ENCODE data around the gene HDX.
"Not testable (repeated sequence)": the region's sequence is repeated elsewhere in the genome, so short reads cannot be mapped to it uniquely, and the experiment has no call there.

HDX gene

GRCh38 chrX:84339507-84340364 lies 162.5 kb downstream of the HDX start:
- peak; percentile 18 for DNase-seq

GRCh38 chrX:84336646-84337045 lies 165.6 kb downstream of the HDX start:
- peak; percentile 23 for DNase-seq

GRCh38 chrX:84335121-84335520 lies 167.1 kb downstream of the HDX start:
- no peak for DNase-seq

DNA sequence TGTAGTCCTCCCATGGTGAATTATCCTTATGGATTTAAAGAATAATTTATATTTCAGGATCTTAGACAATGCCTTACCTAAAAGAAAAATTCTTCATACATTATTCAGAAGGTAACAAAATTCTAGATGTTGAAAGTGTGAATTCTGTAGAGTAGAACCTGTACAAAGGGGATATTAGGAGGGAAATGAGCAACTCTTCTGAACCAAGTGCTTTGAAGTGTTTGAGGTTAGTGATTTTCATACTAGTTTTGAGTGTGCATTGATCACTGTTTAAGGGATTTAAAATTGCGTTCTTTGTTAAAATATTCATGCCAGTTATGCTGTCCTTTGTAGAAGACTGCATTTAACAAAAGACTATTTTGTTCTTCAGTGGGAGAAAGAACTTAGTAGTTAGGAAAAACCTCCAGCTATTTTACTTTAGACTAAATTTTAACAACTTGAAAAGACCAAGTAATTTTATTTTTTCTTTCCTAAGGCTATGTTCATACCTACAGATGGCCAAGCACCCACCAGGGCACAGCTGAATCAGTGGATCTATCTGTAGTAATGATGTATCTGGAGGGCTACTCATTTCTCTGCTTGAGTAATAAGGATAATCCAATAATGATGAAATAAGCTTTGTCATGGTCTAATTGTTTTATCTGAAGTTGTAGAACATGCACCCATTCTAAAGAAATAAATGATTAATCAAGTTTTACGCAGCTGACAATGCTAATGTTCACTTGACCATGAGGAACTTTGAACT lies 180.0 kb downstream of the HDX start:
- no peak for DNase-seq

DNA sequence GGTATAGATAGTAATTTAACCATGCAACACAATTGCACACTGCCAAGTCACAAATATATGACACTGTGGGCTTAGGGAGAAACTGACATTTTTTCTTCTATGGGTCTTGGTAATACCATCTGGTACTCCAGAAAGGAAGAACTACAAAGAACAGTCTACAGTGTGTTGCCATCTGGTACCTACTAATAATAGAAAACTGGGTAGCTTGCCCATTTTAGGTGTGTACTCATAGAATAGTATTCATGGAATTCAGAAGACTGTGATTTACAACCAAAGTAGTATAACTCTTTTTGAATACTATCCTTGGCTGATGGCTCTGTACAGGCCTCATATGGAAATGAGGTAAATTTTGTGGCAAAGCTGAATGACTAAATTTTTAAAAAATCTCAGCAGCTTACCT lies 181.6 kb downstream of the HDX start:
- DNase-seq, result no peak

DNA sequence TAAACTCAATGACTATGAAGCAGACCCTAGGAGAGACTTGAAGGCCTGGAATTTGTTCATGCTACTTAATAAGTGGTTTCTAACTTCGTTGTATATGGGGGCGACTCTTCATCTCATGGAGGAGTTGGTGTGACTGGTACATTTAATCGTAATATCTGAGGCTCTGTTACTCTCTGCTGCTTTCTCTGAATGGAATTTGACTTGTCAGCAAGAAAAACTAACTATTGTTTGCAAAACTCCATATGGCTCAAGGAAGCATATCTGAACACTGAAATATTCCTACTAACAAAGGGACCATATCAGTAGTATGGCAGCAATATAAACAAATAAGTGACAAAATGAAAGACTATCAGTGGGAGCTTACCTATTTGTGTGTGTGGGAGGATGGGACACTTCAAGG lies 182.2 kb downstream of the HDX start:
- DNase-seq, result no peak

DNA sequence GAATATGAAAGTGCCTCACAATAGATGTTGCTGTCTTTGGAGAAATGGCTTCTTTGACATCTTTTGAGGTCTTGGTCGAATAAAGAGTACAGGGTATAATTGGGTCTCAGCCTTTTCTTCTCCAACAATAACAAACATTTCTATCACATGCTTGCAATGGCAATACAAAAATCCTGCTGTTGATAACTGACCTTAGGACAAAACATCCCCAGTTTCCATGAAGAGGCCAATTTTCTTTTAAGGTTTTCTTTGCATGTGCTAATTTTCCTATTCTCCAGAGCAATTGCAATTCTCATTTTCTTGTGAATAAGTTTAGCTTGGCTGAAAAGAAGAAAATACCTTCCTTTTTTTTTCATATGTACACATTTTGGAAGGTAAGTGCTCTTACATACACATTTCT lies 183.6 kb downstream of the HDX start:
- no peak for DNase-seq

- DNase-seq, result not testable (repeated sequence)
These were observed 186.3 kb downstream of the HDX start for GRCh38 chrX:84315946-84316345.
